Kidney (tissue), 14 donors: ENCODE data around the gene RAD51B. TPM values are rescaled to one million over a fixed set of nuclear protein-coding genes. Genes with fewer than 3 reads are reported as not detected.
A peak's percentile ranks its signal among the peaks of the same experiment; 100 is the strongest.

Source experiments
- DNase-seq, 5 donors: peaks; one replicate each; pipeline ENCODE4 v3.0.0-alpha.2; 2013 to 2020
- FAIRE-seq: peaks from 2 replicates; lab custom pipeline; 2012; peaks lifted over from hg19 to GRCh38; lab: Jason Lieb, UNC
- H3K27ac ChIP-seq, 2 donors: one replicate each; pipeline ENCODE4 v1.7.0; 2013; ENCODE audit warnings: low read depth in 2 of 2, low read length in 2 of 2, inconsistent platforms in 1 of 2
- H3K27me3 ChIP-seq: one replicate; pipeline ENCODE4 v1.7.1; 2013; ENCODE audit warnings: low read length, inconsistent platforms; ENCODE audit not compliant: control insufficient read depth, insufficient read depth
- H3K36me3 ChIP-seq, 3 donors: one replicate each; pipeline versions ENCODE4 v1.7.0 to v1.7.1; 2013; ENCODE audit warnings: low read length in 3 of 3, control low read depth in 1 of 3, inconsistent platforms in 1 of 3; ENCODE audit not compliant: insufficient read depth in 3 of 3, control insufficient read depth in 2 of 3
- H3K4me1 ChIP-seq, 3 donors: one replicate each; pipeline versions ENCODE4 v1.7.0 to v1.7.1; 2013; ENCODE audit warnings: low read length in 3 of 3, inconsistent platforms in 1 of 3, low read depth in 1 of 3; ENCODE audit not compliant: control insufficient read depth in 2 of 3, insufficient read depth in 2 of 3
- H3K4me3 ChIP-seq, 3 donors: one replicate each; pipeline versions ENCODE4 v1.7.0 to v1.8.1; 2013; ENCODE audit warnings: low read length in 3 of 3, control low read depth in 1 of 3, inconsistent platforms in 1 of 3
- H3K9ac ChIP-seq, 3 donors: one replicate each; pipeline versions ENCODE4 v1.7.0 to v1.7.1; 2013; ENCODE audit warnings: low read length in 3 of 3, control low read depth in 1 of 3, inconsistent platforms in 1 of 3
- H3K9me3 ChIP-seq, 3 donors: one replicate each; pipeline versions ENCODE4 v1.7.0 to v1.7.1; 2013; ENCODE audit warnings: low read length in 3 of 3, control low read depth in 1 of 3, inconsistent platforms in 1 of 3; ENCODE audit not compliant: control insufficient read depth in 2 of 3, insufficient read depth in 1 of 3
- intact Hi-C: fragments of 100-400 bp; cut with DNase I; formaldehyde crosslinking; loops from one replicate; pipeline ENCODE4 v1.11.1; 2022
- polyA plus RNA-seq: library from polyadenylated mRNA; stranded (reverse); fragments of 350-450 nt; fragmentation: Illumina TruSeq; extraction: RNeasy Lipid Tissue Mini Kit (QIAGEN cat#74804); gene quantifications from one replicate; pipeline ENCODE4 v1.2.3, GENCODE V29; 2014; ENCODE audit warnings: low read depth, low replicate concordance; ENCODE audit not compliant: insufficient read depth
- total RNA-seq: library from RNA; stranded (reverse); fragmentation: NEBNext Ultra II Directional; extraction: Animal tissue kit (Norgen Biotek cat#: 25700); gene quantifications from one replicate; pipeline ENCODE4 v1.2.1, GENCODE V29; 2021
- TF ChIP-seq, protein P1 (sequence below): IDR thresholded peaks from 3 replicates; pipeline ENCODE4 v1.5.1; 2012; ENCODE audit warnings: mild to moderate bottlenecking, moderate library complexity, borderline replicate concordance; ENCODE audit not compliant: insufficient read depth; ENCODE audit errors: extremely low read depth
- donor health status: control.
- donor health status: control.
- donor health status: control.
- donor health status: control.
- donor health status: control.
- donor health status: DM: yes; HTN: yes; CAD: no.
- donor health status: Normal renal cell carcinoma (clear cell type).

Gene RAD51B
- total and polyA plus RNA-seq, 2 donors from 2014 or later, result 6.9 to 18.0 TPM

DNA sequence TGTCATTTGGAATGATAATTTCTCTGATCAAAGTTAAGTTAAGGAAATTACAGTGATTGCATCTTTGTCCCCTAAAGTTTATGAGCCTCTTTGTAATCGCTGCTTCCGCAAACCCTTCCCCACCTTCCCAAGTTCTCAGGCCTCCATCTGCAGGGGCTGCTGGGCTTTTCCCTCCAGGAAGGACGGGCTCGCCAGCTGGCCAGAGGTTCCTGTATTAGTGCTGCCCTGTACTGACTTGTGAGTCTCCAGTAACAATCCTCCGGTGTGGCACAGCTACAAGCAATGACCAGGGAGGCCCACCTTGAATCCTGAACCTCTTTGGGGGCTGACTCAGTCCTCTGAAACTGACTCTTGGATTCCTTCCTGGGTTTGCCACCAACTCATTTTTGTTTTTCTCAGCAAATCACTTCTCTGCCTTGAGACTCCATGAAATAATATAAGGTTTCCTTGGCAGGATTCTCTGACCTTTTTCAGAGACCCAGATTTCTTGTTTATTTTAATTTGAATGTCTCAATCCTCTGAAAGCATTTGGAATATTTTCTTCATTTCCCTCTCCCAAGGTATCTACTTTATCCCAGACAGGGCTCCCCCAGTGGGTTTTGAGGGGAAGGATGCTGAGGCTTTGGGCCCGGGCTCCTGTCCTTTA lies 574.7 kb downstream of the RAD51B start:
- intact Hi-C loops, result no loop called here
- H3K4me3 ChIP-seq, result no peak overlapping the region
- no peak for FAIRE-seq
- H3K4me1 ChIP-seq, result peaks cover 14 to 24% (median 16%) of the 10 kb centered on the region in 3 donors
- TF ChIP-seq, protein P1, sequence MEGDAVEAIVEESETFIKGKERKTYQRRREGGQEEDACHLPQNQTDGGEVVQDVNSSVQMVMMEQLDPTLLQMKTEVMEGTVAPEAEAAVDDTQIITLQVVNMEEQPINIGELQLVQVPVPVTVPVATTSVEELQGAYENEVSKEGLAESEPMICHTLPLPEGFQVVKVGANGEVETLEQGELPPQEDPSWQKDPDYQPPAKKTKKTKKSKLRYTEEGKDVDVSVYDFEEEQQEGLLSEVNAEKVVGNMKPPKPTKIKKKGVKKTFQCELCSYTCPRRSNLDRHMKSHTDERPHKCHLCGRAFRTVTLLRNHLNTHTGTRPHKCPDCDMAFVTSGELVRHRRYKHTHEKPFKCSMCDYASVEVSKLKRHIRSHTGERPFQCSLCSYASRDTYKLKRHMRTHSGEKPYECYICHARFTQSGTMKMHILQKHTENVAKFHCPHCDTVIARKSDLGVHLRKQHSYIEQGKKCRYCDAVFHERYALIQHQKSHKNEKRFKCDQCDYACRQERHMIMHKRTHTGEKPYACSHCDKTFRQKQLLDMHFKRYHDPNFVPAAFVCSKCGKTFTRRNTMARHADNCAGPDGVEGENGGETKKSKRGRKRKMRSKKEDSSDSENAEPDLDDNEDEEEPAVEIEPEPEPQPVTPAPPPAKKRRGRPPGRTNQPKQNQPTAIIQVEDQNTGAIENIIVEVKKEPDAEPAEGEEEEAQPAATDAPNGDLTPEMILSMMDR, result no peak
- H3K36me3 ChIP-seq, result no peaks in the 10 kb centered on the region
- no peak for DNase-seq
- no peak overlapping the region for H3K9ac ChIP-seq
- no peak overlapping the region for H3K27ac ChIP-seq
- no peaks in the 10 kb centered on the region for H3K27me3 ChIP-seq
- H3K9me3 ChIP-seq, result no peaks in the 10 kb centered on the region

DNA sequence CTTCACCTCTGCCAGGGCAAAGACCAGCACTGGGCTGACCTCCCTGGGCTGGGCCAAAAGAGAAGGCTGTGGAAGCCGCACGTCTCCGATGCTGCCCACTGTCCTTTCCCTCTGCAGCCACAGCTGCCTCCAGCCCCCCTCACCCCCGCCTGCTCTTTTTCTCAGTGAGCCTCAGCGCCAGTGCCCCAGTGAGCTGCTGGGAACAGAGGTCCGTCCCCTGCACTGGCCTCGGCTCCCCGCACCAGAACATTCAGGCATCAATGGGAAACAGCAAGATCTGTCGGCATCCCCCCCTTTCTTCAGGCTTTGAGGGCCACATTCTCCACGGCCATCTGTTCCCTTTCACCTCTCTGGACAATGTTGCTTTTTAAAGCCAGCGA lies 575.2 kb downstream of the RAD51B start:
- intact Hi-C loops, result no loop called here
- Histone ChIP-seq H3K36me3 (no peaks in the 10 kb centered on the region), H3K4me1 (peaks cover 14 to 24% (median 16%) of the 10 kb centered on the region in 3 donors), H3K27me3 (no peaks in the 10 kb centered on the region), H3K27ac (no peak overlapping the region), H3K4me3 (no peak overlapping the region), H3K9me3 (no peaks in the 10 kb centered on the region), H3K9ac (no peak overlapping the region)
- FAIRE-seq (no peak), DNase-seq (peak in 3 of 5 donors; percentile 54 to 80 (median 65))
- TF ChIP-seq, protein P1, result no peak

GRCh38 chr14:68395604-68396003 lies 576.0 kb downstream of the RAD51B start:
- no peak for FAIRE-seq
- no peak overlapping the region for H3K27ac ChIP-seq
- H3K9me3 ChIP-seq, result no peaks in the 10 kb centered on the region
- no peak for DNase-seq
- H3K9ac ChIP-seq, result no peak overlapping the region
- TF ChIP-seq, protein P1, result no peak
- no peaks in the 10 kb centered on the region for H3K27me3 ChIP-seq
- H3K36me3 ChIP-seq, result no peaks in the 10 kb centered on the region
- peaks cover 14 to 21% (median 16%) of the 10 kb centered on the region in 3 donors for H3K4me1 ChIP-seq
- no peak overlapping the region for H3K4me3 ChIP-seq
- intact Hi-C loops, result no loop called here
